ENCODE results near the gene CD34. TPM values are rescaled to one million over a fixed set of nuclear protein-coding genes. Genes with fewer than 3 reads are reported as not detected.

The CD34 gene
- total and polyA plus RNA-seq, 2 donors (not counting 1 experiment from before 2014, with no cell fraction given): under 0.01 to 0.51 TPM

GRCh38 chr1:207886227-207886626 lies 24.7 kb downstream of the CD34 start:
- H3K27me3 ChIP-seq (ENCODE audit: control insufficient read depth, insufficient read depth, low read length): no peaks in the 10 kb centered on the region
- no peaks in the 10 kb centered on the region for H3K36me3 ChIP-seq (ENCODE audit: control insufficient read depth, insufficient read depth, low read length)
- H3K4me2 ChIP-seq (ENCODE audit: extremely low read depth, insufficient read depth, low read length): no peak overlapping the region
- H3K79me2 ChIP-seq (ENCODE audit: control insufficient read depth, insufficient read depth, low read length): no peaks in the 10 kb centered on the region
- H3K4me3 ChIP-seq (replicated peaks in 1 of 4; ENCODE audit: control extremely low read depth in 1 of 4, insufficient read depth in 1 of 4, low read depth in 3 of 4, low read length in 4 of 4): no peak overlapping the region
- H3K27ac ChIP-seq (ENCODE audit: insufficient read depth, low read length): no peak overlapping the region
- no peak overlapping the region for H2AFZ ChIP-seq (ENCODE audit: low read length)
- no peak overlapping the region for H3K9ac ChIP-seq (ENCODE audit: insufficient read depth, low read length)
- no peaks in the 10 kb centered on the region for H3K9me3 ChIP-seq (ENCODE audit: control insufficient read depth, insufficient read depth, low read depth, low read length)
- peaks cover 29% of the 10 kb centered on the region for H3K4me1 ChIP-seq (ENCODE audit: control insufficient read depth, extremely low read depth, insufficient read depth, low read length)
- TF ChIP-seq EZH2 (IDR thresholded peaks at IDR 0.05; ENCODE audit: low read length, missing control alignments) (no peak), CTCF (conservative IDR thresholded peaks at IDR 0.05 in 1 of 2, IDR thresholded peaks at IDR 0.05 in 1 of 2; ENCODE audit: low read depth in 1 of 2, low read length in 2 of 2) (no peak)
- no peak for DNase-seq (ENCODE audit: low read depth in 2 of 2)
- H4K20me1 ChIP-seq (ENCODE audit: control insufficient read depth, extremely low read depth, insufficient read depth, low read length): no peaks in the 10 kb centered on the region

DNA sequence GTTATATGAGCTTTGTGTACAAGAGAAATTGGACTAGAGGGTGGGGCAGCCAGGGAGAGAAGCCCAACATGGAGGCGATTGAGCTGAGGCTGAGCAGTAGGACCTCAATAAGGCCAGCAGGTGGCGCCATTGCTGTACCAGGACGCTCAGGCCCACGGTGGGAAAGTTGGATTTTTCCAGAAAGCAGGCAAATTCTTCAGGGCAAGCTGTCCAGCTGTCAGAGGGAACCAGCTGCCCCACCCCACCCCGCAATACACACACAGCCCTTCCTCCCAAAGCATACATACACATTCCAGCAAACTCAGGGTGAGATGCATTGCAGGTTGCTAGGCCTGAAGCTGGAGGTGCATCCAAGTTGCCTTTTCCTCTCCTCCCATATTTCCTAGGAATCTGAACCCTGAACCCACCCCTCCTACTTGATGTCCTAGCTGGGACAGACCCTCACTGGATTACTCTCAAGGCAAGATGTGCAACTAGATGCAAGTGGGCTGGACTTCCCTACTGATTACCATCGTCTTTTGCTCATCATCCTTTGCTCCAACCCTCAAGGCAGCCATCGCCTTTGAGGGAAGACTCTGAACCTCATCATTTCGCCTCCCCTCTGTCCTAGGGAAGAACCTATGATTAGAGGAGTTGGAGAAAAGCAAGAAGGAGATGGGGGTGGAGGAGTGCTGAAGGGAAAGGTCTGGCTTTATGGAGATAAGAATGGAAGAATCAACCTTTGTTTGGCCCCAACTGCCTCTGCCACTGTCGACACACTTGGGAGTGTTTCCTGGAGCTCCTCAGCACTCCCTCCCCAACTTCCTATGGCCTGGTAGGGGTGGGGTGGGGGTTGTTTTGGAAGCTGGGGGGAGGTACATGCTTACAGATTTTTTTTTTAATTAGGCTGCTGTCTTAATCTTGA lies 25.5 kb downstream of the CD34 start:
- TF ChIP-seq EZH2 (IDR thresholded peaks at IDR 0.05; ENCODE audit: low read length, missing control alignments): no peak
- peak; percentile 90 to 94 for TF ChIP-seq CTCF (conservative IDR thresholded peaks at IDR 0.05 in 1 of 2, IDR thresholded peaks at IDR 0.05 in 1 of 2; ENCODE audit: low read depth in 1 of 2, low read length in 2 of 2)
- H4K20me1 ChIP-seq (ENCODE audit: control insufficient read depth, extremely low read depth, insufficient read depth, low read length): no peaks in the 10 kb centered on the region
- no peaks in the 10 kb centered on the region for H3K27me3 ChIP-seq (ENCODE audit: control insufficient read depth, insufficient read depth, low read length)
- no peaks in the 10 kb centered on the region for H3K79me2 ChIP-seq (ENCODE audit: control insufficient read depth, insufficient read depth, low read length)
- peaks cover 21% of the 10 kb centered on the region for H3K4me1 ChIP-seq (ENCODE audit: control insufficient read depth, extremely low read depth, insufficient read depth, low read length)
- H3K9ac ChIP-seq (ENCODE audit: insufficient read depth, low read length): no peak overlapping the region
- no peaks in the 10 kb centered on the region for H3K9me3 ChIP-seq (ENCODE audit: control insufficient read depth, insufficient read depth, low read depth, low read length)
- no peak overlapping the region for H3K4me2 ChIP-seq (ENCODE audit: extremely low read depth, insufficient read depth, low read length)
- no peak overlapping the region for H3K27ac ChIP-seq (ENCODE audit: insufficient read depth, low read length)
- no peak overlapping the region for H3K4me3 ChIP-seq (replicated peaks in 1 of 4; ENCODE audit: control extremely low read depth in 1 of 4, insufficient read depth in 1 of 4, low read depth in 3 of 4, low read length in 4 of 4)
- no peaks in the 10 kb centered on the region for H3K36me3 ChIP-seq (ENCODE audit: control insufficient read depth, insufficient read depth, low read length)
- DNase-seq (ENCODE audit: low read depth in 2 of 2): peak; percentile 72 to 90
- H2AFZ ChIP-seq (ENCODE audit: low read length): peak overlapping the region; percentile 92

DNA sequence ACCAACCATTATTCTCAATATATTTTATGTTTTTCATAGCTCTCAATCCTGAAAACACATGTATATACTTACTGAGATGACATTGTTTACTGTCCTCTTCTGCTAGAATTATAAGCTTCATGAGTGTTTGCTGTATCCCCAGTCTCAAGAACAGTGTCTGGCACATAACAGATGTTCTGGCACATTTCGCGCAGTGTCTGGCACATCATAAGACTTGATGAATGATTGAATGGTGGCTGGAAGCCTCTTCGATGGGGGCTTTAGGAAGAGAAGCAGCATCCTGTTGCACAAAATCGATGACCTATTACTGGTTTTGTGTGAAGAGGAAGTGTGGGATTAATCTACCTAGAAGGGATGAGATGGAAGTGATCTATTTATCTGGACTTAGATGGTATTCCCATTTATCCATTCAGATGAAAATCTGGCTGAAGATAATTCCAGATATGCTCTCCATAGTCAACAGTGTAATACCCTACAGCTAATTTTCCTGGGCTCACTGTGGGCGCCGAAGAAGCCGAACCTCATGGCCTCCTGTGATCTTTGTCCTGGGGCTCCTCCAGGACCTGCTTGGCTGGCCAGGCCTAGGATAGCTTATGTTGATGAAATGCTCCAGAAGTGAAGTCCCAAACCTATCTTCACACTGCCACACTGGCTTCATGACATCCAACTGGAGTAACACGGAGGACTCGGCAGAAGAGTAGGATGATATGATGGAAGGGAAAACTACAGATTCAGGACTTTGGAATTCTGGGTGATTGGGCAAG lies 26.5 kb downstream of the CD34 start:
- Histone ChIP-seq H3K4me1 (ENCODE audit: control insufficient read depth, extremely low read depth, insufficient read depth, low read length) (peaks cover 17% of the 10 kb centered on the region), H3K4me2 (ENCODE audit: extremely low read depth, insufficient read depth, low read length) (no peak overlapping the region), H3K9ac (ENCODE audit: insufficient read depth, low read length) (no peak overlapping the region), H2AFZ (ENCODE audit: low read length) (peak overlapping the region; percentile 92), H3K27me3 (ENCODE audit: control insufficient read depth, insufficient read depth, low read length) (no peaks in the 10 kb centered on the region), H4K20me1 (ENCODE audit: control insufficient read depth, extremely low read depth, insufficient read depth, low read length) (no peaks in the 10 kb centered on the region), H3K27ac (ENCODE audit: insufficient read depth, low read length) (no peak overlapping the region), H3K4me3 (replicated peaks in 1 of 4; ENCODE audit: control extremely low read depth in 1 of 4, insufficient read depth in 1 of 4, low read depth in 3 of 4, low read length in 4 of 4) (no peak overlapping the region), H3K9me3 (ENCODE audit: control insufficient read depth, insufficient read depth, low read depth, low read length) (no peaks in the 10 kb centered on the region), H3K36me3 (ENCODE audit: control insufficient read depth, insufficient read depth, low read length) (no peaks in the 10 kb centered on the region), H3K79me2 (ENCODE audit: control insufficient read depth, insufficient read depth, low read length) (no peaks in the 10 kb centered on the region)
- TF ChIP-seq EZH2 (IDR thresholded peaks at IDR 0.05; ENCODE audit: low read length, missing control alignments) (no peak), CTCF (conservative IDR thresholded peaks at IDR 0.05 in 1 of 2, IDR thresholded peaks at IDR 0.05 in 1 of 2; ENCODE audit: low read depth in 1 of 2, low read length in 2 of 2) (no peak)
- DNase-seq (ENCODE audit: low read depth in 2 of 2): no peak
